SK-N-SH treated with all-trans-retinoic acid at 6 μM for 48 hours (cell line): Measurements from ENCODE around the gene MAEL.

Experiments used
- CREB5 ChIP-seq: fragments of 250-450 bp; sonication (Bioruptor Pico); IDR thresholded peaks from 2 replicates; pipeline ENCODE4 v1.5.1; 2020; ENCODE audit warnings: low read depth, mild to moderate bottlenecking, moderate library complexity
- CSDC2 ChIP-seq: fragments of 250-450 bp; sonication (Bioruptor Pico); IDR thresholded peaks from 2 replicates; pipeline ENCODE4 v1.5.0; 2020; ENCODE audit warnings: mild to moderate bottlenecking, moderate library complexity
- RARB ChIP-seq: fragments of 250-450 bp; sonication (Bioruptor Pico); IDR thresholded peaks from 2 replicates; pipeline ENCODE4 v1.8.0; 2021; ENCODE audit warnings: mild to moderate bottlenecking, moderate library complexity
- ZNF8 ChIP-seq: fragments of 450-650 bp; formaldehyde crosslinking; IDR thresholded peaks from 2 replicates; pipeline ENCODE4 v1.5.0; 2020; ENCODE audit warnings: mild to moderate bottlenecking, moderate library complexity

- no peak for TF ChIP-seq CREB5 (CRISPR knock-in tag)
- TF ChIP-seq ZNF8 (CRISPR knock-in tag): no peak
- TF ChIP-seq CSDC2 (CRISPR knock-in tag): no peak
- no peak for TF ChIP-seq RARB (CRISPR knock-in tag)
Measured at GRCh38 chr1:167033646-167034045, 44.6 kb downstream of the MAEL start.
